HEK293 (cell line): ENCODE data around the gene KRTAP10-6.
"Not testable (repeated sequence)": the region's sequence is repeated elsewhere in the genome, so short reads cannot be mapped to it uniquely, and the experiment has no call there.

Experiments used
- CTCF ChIA-PET: fragments of 350-600 bp; formaldehyde crosslinking; extraction: SDS; loops from one replicate; lab custom pipeline; 2021; ENCODE audit warnings: antibody characterized with exemption; lab: Yijun Ruan, JAX
- POLR2A ChIA-PET: fragments of 300-600 bp; formaldehyde crosslinking; extraction: SDS; loops from one replicate; lab custom pipeline; 2020; ENCODE audit warnings: antibody characterized with exemption, inconsistent platforms; lab: Yijun Ruan, JAX
- H3K27ac ChIP-seq: fragments of 200-500 bp; sonication (Bioruptor generic); 2 replicates; pipeline ENCODE4 v1.5.1; 2014; ENCODE audit warnings: low read depth, low read length, control low read depth, inconsistent platforms; ENCODE audit errors: extremely low read depth
- H3K36me3 ChIP-seq, 2 experiments: fragments of 200-500 bp in 1 of 2; sonication (Bioruptor generic) in 1 of 2; 1 replicate in 1 of 2; 2 replicates in 1 of 2; pipeline ENCODE4 v1.5.1; 2014 to 2017; ENCODE audit warnings: inconsistent platforms in 2 of 2, low read length in 2 of 2; ENCODE audit not compliant: control insufficient read depth in 2 of 2, insufficient read depth in 1 of 2
- H3K4me1 ChIP-seq: fragments of 200-500 bp; sonication (Bioruptor generic); 2 replicates; pipeline ENCODE4 v1.5.1; 2014; ENCODE audit warnings: mild to moderate bottlenecking, low read length, inconsistent platforms; ENCODE audit not compliant: control insufficient read depth, insufficient read depth
- H3K4me3 ChIP-seq: 2 replicates; pipeline ENCODE4 v1.5.1; 2011; ENCODE audit warnings: low read depth, mild to moderate bottlenecking, control low read depth, low read length, moderate library complexity
- H3K9me3 ChIP-seq: fragments of 200-500 bp; sonication (Bioruptor generic); 2 replicates; pipeline ENCODE4 v1.5.1; 2014; ENCODE audit warnings: low read depth, low read length, inconsistent platforms; ENCODE audit not compliant: control insufficient read depth, insufficient read depth
- GLI2 ChIP-seq: fragments of 450-650 bp; formaldehyde crosslinking; IDR thresholded peaks from 2 replicates; pipeline ENCODE4; 2017; ENCODE audit warnings: missing biosample characterization, missing genetic modification characterization, low read depth, borderline replicate concordance
- GLIS2 ChIP-seq: fragments of 450-650 bp; formaldehyde crosslinking; IDR thresholded peaks from 2 replicates; pipeline ENCODE4 v1.5.1; 2016; ENCODE audit warnings: missing biosample characterization, missing genetic modification characterization
- KLF1 ChIP-seq: fragments of 450-650 bp; formaldehyde crosslinking; IDR thresholded peaks from 2 replicates; pipeline ENCODE4 v1.5.1; 2016; ENCODE audit warnings: missing biosample characterization, missing genetic modification characterization
- MEIS1 ChIP-seq: sonication (generic); formaldehyde crosslinking; IDR thresholded peaks from 2 replicates; pipeline ENCODE4 v1.8.1; 2022; ENCODE audit warnings: missing genetic modification reagents, mild to moderate bottlenecking, borderline replicate concordance
- RBAK ChIP-seq: fragments of 450-650 bp; formaldehyde crosslinking; IDR thresholded peaks from 2 replicates; pipeline ENCODE4 v1.5.1; 2016; ENCODE audit warnings: missing biosample characterization, missing genetic modification characterization
- SCRT1 ChIP-seq: fragments of 450-650 bp; formaldehyde crosslinking; IDR thresholded peaks from 2 replicates; pipeline ENCODE4 v1.5.1; 2016; ENCODE audit warnings: missing biosample characterization, missing genetic modification characterization, borderline replicate concordance
- ZFHX2 ChIP-seq: fragments of 450-650 bp; formaldehyde crosslinking; conservative IDR thresholded peaks from 2 replicates; pipeline ENCODE4 v1.5.1; 2016; ENCODE audit warnings: missing biosample characterization, missing genetic modification characterization
- ZIC2 ChIP-seq: fragments of 450-650 bp; formaldehyde crosslinking; IDR thresholded peaks from 2 replicates; pipeline ENCODE4 v1.5.1; 2016; ENCODE audit warnings: missing biosample characterization, missing genetic modification characterization
- ZNF138 ChIP-seq: fragments of 450-650 bp; formaldehyde crosslinking; IDR thresholded peaks from 2 replicates; pipeline ENCODE4 v1.5.1; 2016; ENCODE audit warnings: missing biosample characterization, missing genetic modification characterization, borderline replicate concordance
- ZNF175 ChIP-seq: fragments of 450-650 bp; formaldehyde crosslinking; IDR thresholded peaks from 2 replicates; pipeline ENCODE4 v1.5.1; 2016; ENCODE audit warnings: missing biosample characterization, missing genetic modification characterization
- ZNF426 ChIP-seq: fragments of 450-650 bp; formaldehyde crosslinking; IDR thresholded peaks from 2 replicates; pipeline ENCODE4 v1.5.1; 2017; ENCODE audit warnings: missing biosample characterization, missing genetic modification characterization, mild to moderate bottlenecking, inconsistent platforms, moderate library complexity
- ZNF510 ChIP-seq: fragments of 450-650 bp; formaldehyde crosslinking; IDR thresholded peaks from 2 replicates; pipeline ENCODE4 v1.5.1; 2018; ENCODE audit warnings: mild to moderate bottlenecking, missing genetic modification characterization, missing biosample characterization; ENCODE audit not compliant: insufficient replicate concordance
- ZNF555 ChIP-seq: fragments of 450-650 bp; formaldehyde crosslinking; conservative IDR thresholded peaks from 2 replicates; pipeline ENCODE4 v1.5.1; 2017; ENCODE audit warnings: missing biosample characterization, mild to moderate bottlenecking, missing genetic modification characterization, inconsistent platforms
- ZNF560 ChIP-seq: fragments of 450-650 bp; formaldehyde crosslinking; IDR thresholded peaks from 2 replicates; pipeline ENCODE4 v1.5.1; 2017; ENCODE audit warnings: missing biosample characterization, missing genetic modification characterization, borderline replicate concordance
- ZNF629 ChIP-seq: fragments of 450-650 bp; formaldehyde crosslinking; IDR thresholded peaks from 2 replicates; pipeline ENCODE4 v1.5.1; 2017; ENCODE audit warnings: missing biosample characterization, missing genetic modification characterization
- ZNF707 ChIP-seq: fragments of 450-650 bp; formaldehyde crosslinking; IDR thresholded peaks from 2 replicates; pipeline ENCODE4 v1.5.1; 2016; ENCODE audit warnings: missing biosample characterization, missing genetic modification characterization
- ZNF843 ChIP-seq: fragments of 450-650 bp; formaldehyde crosslinking; IDR thresholded peaks from 2 replicates; pipeline ENCODE4 v1.5.1; 2016; ENCODE audit warnings: missing biosample characterization, missing genetic modification characterization
- TF ChIP-seq, protein P1 (sequence below): fragments of 450-650 bp; formaldehyde crosslinking; IDR thresholded peaks from 2 replicates; pipeline ENCODE4 v1.5.1; 2016; ENCODE audit warnings: missing biosample characterization, missing genetic modification characterization
- TF ChIP-seq, protein P2 (sequence below): fragments of 450-650 bp; formaldehyde crosslinking; optimal IDR thresholded peaks from 2 replicates; pipeline ENCODE3; 2016; ENCODE audit warnings: missing biosample characterization, mild to moderate bottlenecking, missing genetic modification characterization
- TF ChIP-seq, protein P3 (sequence below): fragments of 450-650 bp; formaldehyde crosslinking; IDR thresholded peaks from 2 replicates; pipeline ENCODE4 v1.5.1; 2016; ENCODE audit warnings: missing biosample characterization, missing genetic modification characterization, low read depth
- TF ChIP-seq, protein P4 (sequence below): fragments of 450-650 bp; formaldehyde crosslinking; IDR thresholded peaks from 2 replicates; pipeline ENCODE4 v1.5.1; 2016; ENCODE audit warnings: missing biosample characterization, missing genetic modification characterization

The KRTAP10-6 gene

DNA sequence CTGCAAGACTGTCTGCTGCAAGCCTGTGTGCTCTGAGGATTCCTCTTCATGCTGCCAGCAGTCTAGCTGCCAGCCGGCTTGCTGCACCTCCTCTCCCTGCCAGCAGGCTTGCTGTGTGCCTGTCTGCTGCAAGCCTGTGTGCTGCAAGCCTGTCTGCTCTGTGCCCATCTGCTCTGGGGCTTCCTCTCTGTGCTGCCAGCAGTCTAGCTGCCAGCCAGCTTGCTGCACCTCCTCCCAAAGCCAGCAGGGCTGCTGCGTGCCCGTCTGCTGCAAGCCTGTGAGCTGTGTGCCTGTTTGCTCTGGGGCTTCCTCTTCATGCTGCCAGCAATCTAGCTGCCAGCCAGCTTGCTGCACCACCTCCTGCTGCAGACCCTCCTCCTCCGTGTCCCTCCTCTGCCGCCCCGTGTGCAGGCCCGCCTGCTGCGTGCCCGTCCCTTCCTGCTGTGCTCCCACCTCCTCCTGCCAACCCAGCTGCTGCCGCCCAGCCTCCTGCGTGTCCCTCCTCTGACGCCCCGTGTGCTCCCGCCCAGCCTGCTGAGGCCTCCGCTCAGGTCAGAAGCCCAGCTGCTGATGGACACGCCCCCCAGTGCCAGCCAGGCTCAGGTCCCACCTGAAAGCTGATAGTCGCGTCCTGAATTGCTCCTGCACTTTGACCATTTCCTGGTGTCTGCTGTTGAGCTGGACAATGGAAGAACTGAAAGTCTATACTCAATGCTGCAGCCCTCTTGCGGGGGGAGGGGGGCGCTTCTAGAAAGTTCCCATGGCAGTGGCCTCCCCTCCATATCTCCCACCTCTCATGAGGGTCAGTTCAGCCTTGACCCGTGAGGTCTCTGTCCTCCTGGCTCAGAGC is 17.6 kb downstream of the KRTAP10-6 start:
- no peaks in the 10 kb centered on the region for H3K9me3 ChIP-seq
- H3K4me1 ChIP-seq, result no peaks in the 10 kb centered on the region
- no peak overlapping the region for H3K4me3 ChIP-seq
- POLR2A ChIA-PET, result no interaction called here
- CTCF ChIA-PET, result interaction anchor here (0.7 kb wide), 1 partner anchor 187 kb away, joined by 4 read pairs; no protein-coding TSS in a partner anchor
- H3K36me3 ChIP-seq, result no peaks in the 10 kb centered on the region
- TF ChIP-seq, protein P1, sequence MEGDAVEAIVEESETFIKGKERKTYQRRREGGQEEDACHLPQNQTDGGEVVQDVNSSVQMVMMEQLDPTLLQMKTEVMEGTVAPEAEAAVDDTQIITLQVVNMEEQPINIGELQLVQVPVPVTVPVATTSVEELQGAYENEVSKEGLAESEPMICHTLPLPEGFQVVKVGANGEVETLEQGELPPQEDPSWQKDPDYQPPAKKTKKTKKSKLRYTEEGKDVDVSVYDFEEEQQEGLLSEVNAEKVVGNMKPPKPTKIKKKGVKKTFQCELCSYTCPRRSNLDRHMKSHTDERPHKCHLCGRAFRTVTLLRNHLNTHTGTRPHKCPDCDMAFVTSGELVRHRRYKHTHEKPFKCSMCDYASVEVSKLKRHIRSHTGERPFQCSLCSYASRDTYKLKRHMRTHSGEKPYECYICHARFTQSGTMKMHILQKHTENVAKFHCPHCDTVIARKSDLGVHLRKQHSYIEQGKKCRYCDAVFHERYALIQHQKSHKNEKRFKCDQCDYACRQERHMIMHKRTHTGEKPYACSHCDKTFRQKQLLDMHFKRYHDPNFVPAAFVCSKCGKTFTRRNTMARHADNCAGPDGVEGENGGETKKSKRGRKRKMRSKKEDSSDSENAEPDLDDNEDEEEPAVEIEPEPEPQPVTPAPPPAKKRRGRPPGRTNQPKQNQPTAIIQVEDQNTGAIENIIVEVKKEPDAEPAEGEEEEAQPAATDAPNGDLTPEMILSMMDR (tag by site-specific recombination), result 0 out of 2 replicates have a peak, but pooled peaks have one; percentile 20
- TF ChIP-seq, protein P2, sequence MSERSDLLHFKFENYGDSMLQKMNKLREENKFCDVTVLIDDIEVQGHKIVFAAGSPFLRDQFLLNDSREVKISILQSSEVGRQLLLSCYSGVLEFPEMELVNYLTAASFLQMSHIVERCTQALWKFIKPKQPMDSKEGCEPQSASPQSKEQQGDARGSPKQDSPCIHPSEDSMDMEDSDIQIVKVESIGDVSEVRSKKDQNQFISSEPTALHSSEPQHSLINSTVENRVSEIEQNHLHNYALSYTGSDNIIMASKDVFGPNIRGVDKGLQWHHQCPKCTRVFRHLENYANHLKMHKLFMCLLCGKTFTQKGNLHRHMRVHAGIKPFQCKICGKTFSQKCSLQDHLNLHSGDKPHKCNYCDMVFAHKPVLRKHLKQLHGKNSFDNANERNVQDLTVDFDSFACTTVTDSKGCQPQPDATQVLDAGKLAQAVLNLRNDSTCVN (tag by site-specific recombination), result no peak
- TF ChIP-seq KLF1 (tag by site-specific recombination) (no peak), SCRT1 (tag by site-specific recombination) (no peak), ZNF629 (no peak), ZNF138 (tag by site-specific recombination) (no peak), ZFHX2 (tag by site-specific recombination) (no peak)
- TF ChIP-seq, protein P3, sequence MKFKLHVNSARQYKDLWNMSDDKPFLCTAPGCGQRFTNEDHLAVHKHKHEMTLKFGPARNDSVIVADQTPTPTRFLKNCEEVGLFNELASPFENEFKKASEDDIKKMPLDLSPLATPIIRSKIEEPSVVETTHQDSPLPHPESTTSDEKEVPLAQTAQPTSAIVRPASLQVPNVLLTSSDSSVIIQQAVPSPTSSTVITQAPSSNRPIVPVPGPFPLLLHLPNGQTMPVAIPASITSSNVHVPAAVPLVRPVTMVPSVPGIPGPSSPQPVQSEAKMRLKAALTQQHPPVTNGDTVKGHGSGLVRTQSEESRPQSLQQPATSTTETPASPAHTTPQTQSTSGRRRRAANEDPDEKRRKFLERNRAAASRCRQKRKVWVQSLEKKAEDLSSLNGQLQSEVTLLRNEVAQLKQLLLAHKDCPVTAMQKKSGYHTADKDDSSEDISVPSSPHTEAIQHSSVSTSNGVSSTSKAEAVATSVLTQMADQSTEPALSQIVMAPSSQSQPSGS (tag by site-specific recombination), result no peak
- TF ChIP-seq, all 188 proteins: peak for 1
- H3K27ac ChIP-seq, result no peak overlapping the region

DNA sequence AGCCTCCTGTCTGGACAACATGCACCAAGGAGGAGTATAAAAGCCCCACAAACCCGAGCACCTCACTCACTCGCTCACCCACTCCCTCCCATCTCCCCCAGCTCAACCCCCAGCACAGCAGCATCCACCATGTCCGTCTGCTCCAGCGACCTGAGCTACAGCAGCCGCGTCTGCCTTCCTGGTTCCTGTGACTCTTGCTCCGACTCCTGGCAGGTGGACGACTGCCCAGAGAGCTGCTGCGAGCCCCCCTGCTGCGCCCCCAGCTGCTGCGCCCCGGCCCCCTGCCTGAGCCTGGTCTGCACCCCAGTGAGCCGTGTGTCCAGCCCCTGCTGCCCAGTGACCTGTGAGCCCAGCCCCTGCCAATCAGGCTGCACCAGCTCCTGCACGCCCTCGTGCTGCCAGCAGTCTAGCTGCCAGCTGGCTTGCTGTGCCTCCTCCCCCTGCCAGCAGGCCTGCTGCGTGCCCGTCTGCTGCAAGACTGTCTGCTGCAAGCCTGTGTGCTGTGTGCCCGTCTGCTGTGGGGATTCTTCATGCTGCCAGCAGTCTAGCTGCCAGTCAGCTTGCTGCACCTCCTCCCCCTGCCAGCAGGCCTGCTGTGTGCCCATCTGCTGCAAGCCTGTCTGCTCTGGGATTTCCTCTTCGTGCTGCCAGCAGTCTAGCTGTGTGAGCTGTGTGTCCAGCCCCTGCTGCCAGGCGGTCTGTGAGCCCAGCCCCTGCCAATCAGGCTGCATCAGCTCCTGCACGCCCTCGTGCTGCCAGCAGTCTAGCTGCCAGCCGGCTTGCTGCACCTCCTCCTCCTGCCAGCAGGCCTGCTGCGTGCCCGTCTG is 18.5 kb downstream of the KRTAP10-6 start, which contains the start of gene KRTAP10-4:
TSS of gene KRTAP10-4 (plus strand) at position 100 of the 827 bp plus-strand sequence. CDS start at position 130, 30 bp downstream.
- H3K27ac ChIP-seq, H3K4me3 ChIP-seq, H3K36me3 ChIP-seq, H3K4me1 ChIP-seq, H3K9me3 ChIP-seq, POLR2A ChIA-PET: not testable (repeated sequence)
- peak; percentile 15; the same call in 1 of the 2 replicates for TF ChIP-seq GLIS2 (tag by site-specific recombination)
- peak; percentile 23; the same call in 1 of the 2 replicates for TF ChIP-seq ZIC2 (tag by site-specific recombination)
- CTCF ChIA-PET, result interaction anchor here (0.7 kb wide), 2 partner anchors 61 to 439 kb away, joined by 3 to 4 read pairs; no protein-coding TSS in a partner anchor

DNA sequence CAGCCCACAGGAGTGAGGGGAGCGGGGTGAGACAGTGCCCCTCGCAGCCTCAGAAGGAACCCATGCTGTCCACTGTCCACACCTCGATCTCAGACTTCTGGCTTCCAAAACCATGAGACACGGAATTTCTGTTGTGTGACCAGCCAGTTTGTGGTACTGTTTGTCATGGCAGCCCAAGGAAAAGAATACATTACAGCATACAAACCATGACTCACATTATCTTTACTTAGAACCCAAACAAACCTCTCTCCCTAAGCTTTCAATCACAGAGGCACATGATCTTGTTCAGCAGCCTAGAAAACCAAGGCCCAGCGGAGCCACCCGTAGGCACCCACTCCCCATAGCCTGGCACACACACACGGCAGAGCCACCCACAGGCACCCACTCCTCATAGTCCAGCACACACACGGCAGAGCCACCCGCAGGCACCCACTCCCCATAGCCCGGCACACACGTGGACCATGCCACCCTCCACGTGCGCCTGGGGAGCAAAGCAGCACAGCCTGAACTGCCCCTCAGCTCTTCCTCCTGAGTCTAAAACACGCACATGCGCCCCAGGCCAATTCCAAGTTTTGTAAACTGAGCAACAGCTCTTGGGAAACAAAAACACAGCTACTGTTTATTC is 19.2 kb downstream of the KRTAP10-6 start:
- ChIA-PET CTCF (interaction anchor here (0.7 kb wide), 1 partner anchor 440 kb away, joined by 4 read pairs; no protein-coding TSS in a partner anchor), POLR2A (interaction anchor here (0.6 kb wide), 2 partner anchors 8 to 146 kb away, joined by 3 to 4 read pairs; no protein-coding TSS in a partner anchor)
- Histone ChIP-seq H3K4me3 (no peak overlapping the region), H3K9me3 (no peaks in the 10 kb centered on the region), H3K27ac (no peak overlapping the region), H3K36me3 (no peaks in the 10 kb centered on the region), H3K4me1 (no peaks in the 10 kb centered on the region)
- TF ChIP-seq ZNF426 (tag by site-specific recombination) (no peak), ZNF560 (no peak), RBAK (tag by site-specific recombination) (no peak), MEIS1 (CRISPR knock-in tag) (no peak), ZNF843 (tag by site-specific recombination) (no peak), ZNF510 (tag by site-specific recombination) (no peak), GLI2 (tag by site-specific recombination) (no peak), ZNF707 (tag by site-specific recombination) (no peak), ZNF555 (tag by site-specific recombination) (no peak), ZNF175 (no peak)
- TF ChIP-seq, protein P4, sequence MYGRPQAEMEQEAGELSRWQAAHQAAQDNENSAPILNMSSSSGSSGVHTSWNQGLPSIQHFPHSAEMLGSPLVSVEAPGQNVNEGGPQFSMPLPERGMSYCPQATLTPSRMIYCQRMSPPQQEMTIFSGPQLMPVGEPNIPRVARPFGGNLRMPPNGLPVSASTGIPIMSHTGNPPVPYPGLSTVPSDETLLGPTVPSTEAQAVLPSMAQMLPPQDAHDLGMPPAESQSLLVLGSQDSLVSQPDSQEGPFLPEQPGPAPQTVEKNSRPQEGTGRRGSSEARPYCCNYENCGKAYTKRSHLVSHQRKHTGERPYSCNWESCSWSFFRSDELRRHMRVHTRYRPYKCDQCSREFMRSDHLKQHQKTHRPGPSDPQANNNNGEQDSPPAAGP, result no peak
